ENCODE data around the gene ABTB1.

GRCh38 chr3:127697551-127698240 is 24.9 kb downstream of the ABTB1 start:
- TF ChIP-seq CTCF (IDR thresholded peaks at IDR 0.05) (no peak), POLR2AphosphoS5 (IDR thresholded peaks at IDR 0.05) (peak in 1 of 2 donors; percentile 52), POLR2A (IDR thresholded peaks at IDR 0.05) (peak in 1 of 4 donors; percentile 13)
